K562 (cell line): Measurements from ENCODE around the gene ZNF558. TPM values are rescaled to one million over a fixed set of nuclear protein-coding genes. Genes with fewer than 3 reads are reported as not detected.

ENCODE experiments used
- BCLAF1 ChIP-seq, 2 experiments: fragments of 450-650 bp in 1 of 2; IDR thresholded peaks; 2 replicates each; pipeline ENCODE4 v1.6.1; 2011 to 2017; ENCODE audit warnings: low read depth in 2 of 2, antibody characterized with exemption in 1 of 2, borderline replicate concordance in 1 of 2, low read length in 1 of 2, mild to moderate bottlenecking in 1 of 2, mixed read lengths in 1 of 2; ENCODE audit not compliant: control insufficient read depth in 1 of 2
- CBX1 ChIP-seq: sonication (generic); IDR thresholded peaks from 2 replicates; pipeline ENCODE4 v1.6.1; 2016; ENCODE audit warnings: antibody characterized with exemption, low read depth, mild to moderate bottlenecking
- CREB1 ChIP-seq, 2 experiments: sonication (generic) in 1 of 2; formaldehyde crosslinking in 1 of 2; IDR thresholded peaks; 2 replicates each; pipeline versions ENCODE4 v1.6.1 to v1.8.0; 2012 to 2022; ENCODE audit warnings: inconsistent platforms in 1 of 2, mild to moderate bottlenecking in 1 of 2, missing genetic modification reagents in 1 of 2, moderate library complexity in 1 of 2
- GABPA ChIP-seq: fragments of 200-800 bp; sonication (Bioruptor generic); conservative IDR thresholded peaks from 2 replicates; pipeline ENCODE4 v1.6.1; 2016; ENCODE audit warnings: low read depth, missing genetic modification characterization, missing compliant biosample characterization
- HOXB6 ChIP-seq: fragments of 250-450 bp; sonication (Bioruptor Pico); IDR thresholded peaks from 2 replicates; pipeline ENCODE4 v1.5.1; 2022; ENCODE audit warnings: mild to moderate bottlenecking, borderline replicate concordance
- MBD1 ChIP-seq: fragments of 250-450 bp; sonication (Bioruptor Pico); IDR thresholded peaks from 2 replicates; pipeline ENCODE4 v1.8.0; 2022; ENCODE audit warnings: inconsistent platforms
- MITF ChIP-seq: IDR thresholded peaks from 2 replicates; pipeline ENCODE4 v1.6.1; 2014; ENCODE audit warnings: antibody characterized with exemption
- MYBL2 ChIP-seq, 2 experiments: fragments of 450-650 bp in 1 of 2; sonication (generic) in 1 of 2; formaldehyde crosslinking in 1 of 2; IDR thresholded peaks; 2 replicates each; pipeline versions ENCODE4 v1.6.1 to v1.8.1; 2017 to 2022; ENCODE audit warnings: borderline replicate concordance in 1 of 2, inconsistent platforms in 1 of 2, low read depth in 1 of 2, mild to moderate bottlenecking in 1 of 2, missing genetic modification reagents in 1 of 2, moderate library complexity in 1 of 2
- SMARCC2 ChIP-seq: fragments of 450-650 bp; IDR thresholded peaks from 2 replicates; pipeline ENCODE4 v1.6.1; 2017; ENCODE audit warnings: antibody characterized with exemption, moderate library complexity, mild to moderate bottlenecking, low read depth
- STAT6 ChIP-seq: sonication (generic); formaldehyde crosslinking; IDR thresholded peaks from 2 replicates; pipeline ENCODE4 v1.8.1; 2023; ENCODE audit warnings: mild to moderate bottlenecking, missing genetic modification reagents
- ZNF12 ChIP-seq: sonication (generic); formaldehyde crosslinking; IDR thresholded peaks from 2 replicates; pipeline ENCODE4 v1.4.0; 2020; ENCODE audit warnings: mild to moderate bottlenecking, missing genetic modification reagents
- ZNF140 ChIP-seq: fragments of 250-450 bp; sonication (Bioruptor Pico); IDR thresholded peaks from 2 replicates; pipeline ENCODE4 v1.8.0; 2021; ENCODE audit warnings: moderate library complexity, mild to moderate bottlenecking, inconsistent platforms
- ZNF23 ChIP-seq: fragments of 250-450 bp; sonication (Bioruptor Pico); IDR thresholded peaks from 2 replicates; pipeline ENCODE4 v1.4.0; 2020; ENCODE audit warnings: mild to moderate bottlenecking
- ZNF274 ChIP-seq: IDR thresholded peaks from 2 replicates; pipeline ENCODE4 v1.6.1; 2011; ENCODE audit warnings: low read depth, mild to moderate bottlenecking, low read length, moderate library complexity, borderline replicate concordance
- ZNF431 ChIP-seq: sonication (generic); formaldehyde crosslinking; IDR thresholded peaks from 2 replicates; pipeline ENCODE4 v1.8.0; 2022; ENCODE audit warnings: mild to moderate bottlenecking, missing genetic modification reagents
- ZNF436 ChIP-seq: fragments of 250-450, 450-650 bp; sonication (Bioruptor Pico); formaldehyde crosslinking; IDR thresholded peaks from 2 replicates; pipeline ENCODE4 v1.7.0; 2020; ENCODE audit warnings: mild to moderate bottlenecking
- polyA plus RNA-seq, 8 experiments: library from polyadenylated mRNA; depleted of rRNA in 4 of 8; stranded (reverse) in 5 of 8; unstranded in 3 of 8; fragments of >200 nt; fragmentation: Nextera tagmentation in 2 of 8; fragmentation: Illumina TruSeq in 1 of 8; extraction: Ambion mirVana in 2 of 8; extraction: Trizol in 1 of 8; gene quantifications; 2 replicates each; pipeline versions ENCODE4 v1.2.1 to v1.2.3, GENCODE V29; 2011 to 2014; ENCODE audit warnings: inconsistent platforms in 1 of 8, missing spikeins in 1 of 8
- total RNA-seq, 7 experiments: library from RNA; depleted of rRNA in 6 of 7; stranded (reverse); fragments of >200 nt in 6 of 7; fragmentation: Illumina TruSeq in 2 of 7; extraction: Trizol in 2 of 7; gene quantifications; 2 replicates each; pipeline versions ENCODE4 v1.2.1 to v1.2.3, GENCODE V29; 2011 to 2021; ENCODE audit warnings: low replicate concordance in 1 of 7

ZNF558 gene
- total and polyA plus RNA-seq, 9 of the 15 experiments (the other 6 are each of a cell fraction or from before 2014, with no cell fraction given): 5.4 to 47.6 (median 21.2) TPM

GRCh38 chr19:8832132-8833021 is at the start of gene ZNF558, which contains the start of gene MBD3L1 (continued):
- TF ChIP-seq BCLAF1 (IDR thresholded peaks at IDR 0.05; ENCODE audit: borderline replicate concordance in 1 of 2, control insufficient read depth in 1 of 2, low read depth in 2 of 2, low read length in 1 of 2): no peak
- TF ChIP-seq CREB1 (IDR thresholded peaks at IDR 0.05): no peak
- no peak; the same call in 1 of the 2 replicates for TF ChIP-seq CREB1 (CRISPR knock-in tag; IDR thresholded peaks at IDR 0.05)
- TF ChIP-seq CBX1: peak; percentile 36; the same call in 1 of the 2 replicates
- no peak for TF ChIP-seq MBD1 (CRISPR knock-in tag)
- TF ChIP-seq MYBL2 (IDR thresholded peaks at IDR 0.05; ENCODE audit: low read depth): no peak
- TF ChIP-seq MYBL2 (CRISPR knock-in tag; IDR thresholded peaks at IDR 0.05; ENCODE audit: borderline replicate concordance): no peak
- TF ChIP-seq ZNF12 (CRISPR knock-in tag): no peak
- TF ChIP-seq ZNF431 (CRISPR knock-in tag): no peak
- TF ChIP-seq HOXB6 (CRISPR knock-in tag): no peak
- TF ChIP-seq ZNF23 (CRISPR knock-in tag): no peak
- no peak for TF ChIP-seq ZNF140 (CRISPR knock-in tag)
- TF ChIP-seq GABPA (tag): peak; percentile 99
- TF ChIP-seq SMARCC2: no peak
- no peak for TF ChIP-seq ZNF274
- no peak for TF ChIP-seq ZNF436 (CRISPR knock-in tag)
- TF ChIP-seq STAT6 (CRISPR knock-in tag): no peak
- TF ChIP-seq MITF: peak; percentile 51
